Measurements from ENCODE around the gene BAD. TPM values are rescaled to one million over a fixed set of nuclear protein-coding genes. Genes with fewer than 3 reads are reported as not detected.
A peak's percentile ranks its signal among the peaks of the same experiment; 100 is the strongest.

BAD gene
- total and polyA plus RNA-seq, 2 of the 13 experiments (the other 11 are each of a cell fraction or from before 2014, with no cell fraction given), result 17.9 to 28.5 TPM

DNA sequence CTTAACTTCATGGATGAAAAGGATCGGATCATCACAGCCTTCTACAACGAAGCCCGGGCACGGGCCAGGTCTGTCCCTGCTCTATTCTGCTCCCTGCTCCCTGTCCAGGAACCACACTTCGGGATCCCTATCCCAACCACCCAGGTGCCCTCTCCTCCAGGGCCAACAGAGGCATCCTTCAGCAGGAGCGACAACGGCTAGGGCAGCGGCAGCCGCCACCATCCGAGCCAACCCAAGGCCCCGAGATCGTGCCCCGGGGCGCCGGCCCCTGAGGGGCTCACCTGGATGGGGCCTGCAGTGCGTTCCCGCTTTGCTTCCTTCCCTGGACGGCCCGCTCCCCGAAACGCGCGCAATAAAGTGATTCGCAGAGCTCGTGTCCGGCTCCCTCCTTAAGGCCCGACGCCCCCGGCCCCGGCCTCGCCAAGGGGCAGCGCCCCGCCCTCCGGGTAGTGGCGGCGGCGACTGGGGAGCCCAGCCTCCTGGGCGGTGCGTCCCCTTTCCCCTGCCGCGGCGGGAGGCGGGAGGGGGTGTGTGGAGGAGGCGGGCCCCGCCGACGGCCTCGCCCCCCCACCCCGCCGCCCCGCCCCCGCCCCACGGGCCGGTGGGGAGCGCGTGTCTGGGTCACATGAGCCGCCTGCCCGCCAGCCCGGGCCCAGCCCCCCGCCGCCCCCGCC, 50.4 kb downstream of the BAD start, which contains the start of gene VEGFB (continued):
- TF ChIP-seq ZFP62 (CRISPR knock-in tag; IDR thresholded peaks at IDR 0.05), result no peak
- TF ChIP-seq ZKSCAN8 (CRISPR knock-in tag; IDR thresholded peaks at IDR 0.05; ENCODE audit: borderline replicate concordance), result no peak
- TF ChIP-seq ZNF30 (CRISPR knock-in tag; IDR thresholded peaks at IDR 0.05), result no peak
- TF ChIP-seq ZNF773 (CRISPR knock-in tag; IDR thresholded peaks at IDR 0.05; ENCODE audit: borderline replicate concordance), result no peak
- no peak for TF ChIP-seq NONO (IDR thresholded peaks at IDR 0.05)
- 0 out of 2 replicates have a peak, but pooled peaks have one; percentile 45 for TF ChIP-seq NONO (CRISPR knock-in tag; conservative IDR thresholded peaks at IDR 0.05)
- no peak for TF ChIP-seq ZNF205 (CRISPR knock-in tag; IDR thresholded peaks at IDR 0.05)
- TF ChIP-seq KLF11 (CRISPR knock-in tag; IDR thresholded peaks at IDR 0.05), result no peak
- TF ChIP-seq SSRP1 (CRISPR knock-in tag; IDR thresholded peaks at IDR 0.05), result no peak
- TF ChIP-seq, protein P1, sequence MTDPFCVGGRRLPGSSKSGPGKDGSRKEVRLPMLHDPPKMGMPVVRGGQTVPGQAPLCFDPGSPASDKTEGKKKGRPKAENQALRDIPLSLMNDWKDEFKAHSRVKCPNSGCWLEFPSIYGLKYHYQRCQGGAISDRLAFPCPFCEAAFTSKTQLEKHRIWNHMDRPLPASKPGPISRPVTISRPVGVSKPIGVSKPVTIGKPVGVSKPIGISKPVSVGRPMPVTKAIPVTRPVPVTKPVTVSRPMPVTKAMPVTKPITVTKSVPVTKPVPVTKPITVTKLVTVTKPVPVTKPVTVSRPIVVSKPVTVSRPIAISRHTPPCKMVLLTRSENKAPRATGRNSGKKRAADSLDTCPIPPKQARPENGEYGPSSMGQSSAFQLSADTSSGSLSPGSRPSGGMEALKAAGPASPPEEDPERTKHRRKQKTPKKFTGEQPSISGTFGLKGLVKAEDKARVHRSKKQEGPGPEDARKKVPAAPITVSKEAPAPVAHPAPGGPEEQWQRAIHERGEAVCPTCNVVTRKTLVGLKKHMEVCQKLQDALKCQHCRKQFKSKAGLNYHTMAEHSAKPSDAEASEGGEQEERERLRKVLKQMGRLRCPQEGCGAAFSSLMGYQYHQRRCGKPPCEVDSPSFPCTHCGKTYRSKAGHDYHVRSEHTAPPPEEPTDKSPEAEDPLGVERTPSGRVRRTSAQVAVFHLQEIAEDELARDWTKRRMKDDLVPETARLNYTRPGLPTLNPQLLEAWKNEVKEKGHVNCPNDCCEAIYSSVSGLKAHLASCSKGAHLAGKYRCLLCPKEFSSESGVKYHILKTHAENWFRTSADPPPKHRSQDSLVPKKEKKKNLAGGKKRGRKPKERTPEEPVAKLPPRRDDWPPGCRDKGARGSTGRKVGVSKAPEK (CRISPR knock-in tag; IDR thresholded peaks at IDR 0.05; ENCODE audit: borderline replicate concordance), result no peak
- TF ChIP-seq, protein P2, sequence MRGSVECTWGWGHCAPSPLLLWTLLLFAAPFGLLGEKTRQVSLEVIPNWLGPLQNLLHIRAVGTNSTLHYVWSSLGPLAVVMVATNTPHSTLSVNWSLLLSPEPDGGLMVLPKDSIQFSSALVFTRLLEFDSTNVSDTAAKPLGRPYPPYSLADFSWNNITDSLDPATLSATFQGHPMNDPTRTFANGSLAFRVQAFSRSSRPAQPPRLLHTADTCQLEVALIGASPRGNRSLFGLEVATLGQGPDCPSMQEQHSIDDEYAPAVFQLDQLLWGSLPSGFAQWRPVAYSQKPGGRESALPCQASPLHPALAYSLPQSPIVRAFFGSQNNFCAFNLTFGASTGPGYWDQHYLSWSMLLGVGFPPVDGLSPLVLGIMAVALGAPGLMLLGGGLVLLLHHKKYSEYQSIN (CRISPR knock-in tag; IDR thresholded peaks at IDR 0.05; ENCODE audit: borderline replicate concordance), result no peak
- TF ChIP-seq, protein P3, sequence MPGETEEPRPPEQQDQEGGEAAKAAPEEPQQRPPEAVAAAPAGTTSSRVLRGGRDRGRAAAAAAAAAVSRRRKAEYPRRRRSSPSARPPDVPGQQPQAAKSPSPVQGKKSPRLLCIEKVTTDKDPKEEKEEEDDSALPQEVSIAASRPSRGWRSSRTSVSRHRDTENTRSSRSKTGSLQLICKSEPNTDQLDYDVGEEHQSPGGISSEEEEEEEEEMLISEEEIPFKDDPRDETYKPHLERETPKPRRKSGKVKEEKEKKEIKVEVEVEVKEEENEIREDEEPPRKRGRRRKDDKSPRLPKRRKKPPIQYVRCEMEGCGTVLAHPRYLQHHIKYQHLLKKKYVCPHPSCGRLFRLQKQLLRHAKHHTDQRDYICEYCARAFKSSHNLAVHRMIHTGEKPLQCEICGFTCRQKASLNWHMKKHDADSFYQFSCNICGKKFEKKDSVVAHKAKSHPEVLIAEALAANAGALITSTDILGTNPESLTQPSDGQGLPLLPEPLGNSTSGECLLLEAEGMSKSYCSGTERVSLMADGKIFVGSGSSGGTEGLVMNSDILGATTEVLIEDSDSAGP (CRISPR knock-in tag; IDR thresholded peaks at IDR 0.05; ENCODE audit: borderline replicate concordance), result 0 out of 2 replicates have a peak, but pooled peaks have one; percentile 25
- TF ChIP-seq, protein P4, sequence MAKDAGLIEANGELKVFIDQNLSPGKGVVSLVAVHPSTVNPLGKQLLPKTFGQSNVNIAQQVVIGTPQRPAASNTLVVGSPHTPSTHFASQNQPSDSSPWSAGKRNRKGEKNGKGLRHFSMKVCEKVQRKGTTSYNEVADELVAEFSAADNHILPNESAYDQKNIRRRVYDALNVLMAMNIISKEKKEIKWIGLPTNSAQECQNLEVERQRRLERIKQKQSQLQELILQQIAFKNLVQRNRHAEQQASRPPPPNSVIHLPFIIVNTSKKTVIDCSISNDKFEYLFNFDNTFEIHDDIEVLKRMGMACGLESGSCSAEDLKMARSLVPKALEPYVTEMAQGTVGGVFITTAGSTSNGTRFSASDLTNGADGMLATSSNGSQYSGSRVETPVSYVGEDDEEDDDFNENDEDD (CRISPR knock-in tag; IDR thresholded peaks at IDR 0.05; ENCODE audit: borderline replicate concordance), result no peak; the same call in 1 of the 2 replicates
- no peak for TF ChIP-seq ZNF446 (CRISPR knock-in tag; IDR thresholded peaks at IDR 0.05)
- no peak for TF ChIP-seq ZNF225 (CRISPR knock-in tag; IDR thresholded peaks at IDR 0.05)
- TF ChIP-seq SRSF4 (IDR thresholded peaks at IDR 0.05; ENCODE audit: low read depth, low read length, poor library complexity, severe bottlenecking), result no peak
- TF ChIP-seq IRF2 (CRISPR knock-in tag; IDR thresholded peaks at IDR 0.05), result no peak
- TF ChIP-seq NR2F6 (IDR thresholded peaks at IDR 0.05), result no peak
- TF ChIP-seq NR2F6 (CRISPR knock-in tag; IDR thresholded peaks at IDR 0.05), result no peak
- no peak for TF ChIP-seq ERF (CRISPR knock-in tag; IDR thresholded peaks at IDR 0.05)
